Stimulated activated naive CD8-positive, alpha-beta T cell treated with anti-CD3 and anti-CD28 coated beads, Interleukin-15, Interleukin-2, amounts not matched to agents 100 U/mL and 50 U/mL, for 24 hours (primary cell): ENCODE results near the gene ANKFY1.
"Not testable (repeated sequence)": the region's sequence is repeated elsewhere in the genome, so short reads cannot be mapped to it uniquely, and the experiment has no call there.

Experiments
- ATAC-seq: fragments of 150-1000 bp; cut with Tn5 transposase; one replicate; pipeline ENCODE4 v1.10.0; 2021
- DNase-seq: peaks from one replicate; pipeline ENCODE4 v3.0.0; 2021

The ANKFY1 gene

GRCh38 chr17:4219241-4219640, 44.5 kb downstream of the ANKFY1 start:
- DNase-seq: no peak
- no peak for ATAC-seq

GRCh38 chr17:4215882-4216570, 47.8 kb downstream of the ANKFY1 start:
- ATAC-seq (no peak), DNase-seq (no peak)

DNA sequence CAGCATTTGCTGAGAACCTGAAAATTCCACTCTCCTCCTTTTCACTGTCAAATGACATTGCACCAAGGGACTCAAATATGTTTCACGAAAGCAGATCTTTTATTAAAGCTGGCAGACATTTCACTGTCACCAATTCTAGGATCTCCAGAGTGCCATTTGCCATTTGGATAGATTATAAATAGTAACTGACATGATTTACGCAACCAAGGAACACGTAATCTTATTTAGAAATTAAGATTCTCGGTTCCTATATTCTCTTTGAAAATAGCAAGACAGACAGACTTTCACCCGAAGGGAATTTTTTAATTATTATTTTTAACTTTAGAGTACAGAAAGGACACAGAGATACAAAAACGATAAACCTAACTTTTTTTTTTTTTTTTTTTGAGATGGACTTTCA, 49.6 kb downstream of the ANKFY1 start:
- no peak for ATAC-seq
- no peak for DNase-seq

DNA sequence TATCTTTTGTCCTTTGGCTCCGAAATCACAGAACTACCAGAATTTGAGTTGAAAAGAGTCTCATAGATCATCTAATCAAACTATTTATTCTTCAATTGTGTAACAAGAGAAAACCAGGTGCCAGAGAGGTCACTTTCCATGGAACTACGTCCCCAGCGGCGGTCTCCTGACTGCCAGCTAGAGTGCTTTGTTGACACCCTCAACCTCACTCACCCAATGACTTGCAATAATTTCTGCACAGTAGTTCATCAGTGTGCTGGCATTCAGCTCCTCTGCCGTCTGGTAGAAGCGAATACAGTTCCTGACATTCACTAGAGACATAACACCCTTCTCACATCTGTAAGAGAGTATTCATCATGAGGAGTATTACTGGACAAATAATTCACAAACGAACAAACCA, 54.2 kb downstream of the ANKFY1 start:
- no peak for DNase-seq
- no peak for ATAC-seq

DNA sequence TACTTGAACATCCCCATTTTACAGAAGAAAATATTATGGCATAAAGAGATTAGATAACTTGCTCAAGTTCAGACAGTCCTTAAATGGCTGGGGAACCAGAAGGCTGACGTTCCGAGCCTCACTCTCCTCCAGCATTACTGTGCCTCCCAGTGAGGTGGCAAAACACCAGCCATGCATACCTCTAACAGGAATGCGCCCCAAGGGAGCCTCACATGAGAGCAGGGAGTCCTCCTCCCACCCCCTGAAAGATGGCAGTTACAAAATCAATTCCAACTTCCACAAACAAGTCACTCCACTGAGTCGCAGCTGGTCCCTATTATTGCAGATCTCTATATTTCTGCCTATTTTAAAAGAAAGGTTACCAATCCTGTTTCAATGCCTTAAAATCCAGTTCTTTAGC, 55.5 kb downstream of the ANKFY1 start:
- no peak for ATAC-seq
- no peak for DNase-seq

- ATAC-seq (no peak), DNase-seq (no peak)
These were observed 56.8 kb downstream of the ANKFY1 start for GRCh38 chr17:4206962-4207361.

GRCh38 chr17:4205917-4206316, 57.9 kb downstream of the ANKFY1 start:
- ATAC-seq (no peak), DNase-seq (no peak)

GRCh38 chr17:4204710-4205173, 59.0 kb downstream of the ANKFY1 start:
- DNase-seq: no peak
- ATAC-seq: peak; percentile 72

DNA sequence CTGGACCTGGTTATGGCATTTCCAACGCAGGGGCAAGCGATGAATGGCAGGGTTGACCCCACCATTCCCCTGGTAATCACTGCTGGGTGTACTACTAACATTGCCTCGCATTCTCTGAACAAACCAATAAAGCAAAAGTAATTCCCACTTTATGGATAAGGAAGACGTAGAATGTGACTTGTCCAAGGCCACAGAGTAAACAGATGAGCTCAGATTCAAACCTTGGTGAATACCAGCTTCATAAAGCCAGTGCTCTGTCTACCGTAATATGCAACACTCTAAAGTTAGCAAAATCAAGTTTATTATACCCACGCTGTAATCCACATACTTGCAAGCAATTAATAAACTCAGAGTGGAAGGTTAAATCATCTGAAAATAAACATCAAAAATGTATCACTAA, 59.6 kb downstream of the ANKFY1 start:
- no peak for DNase-seq
- no peak for ATAC-seq

GRCh38 chr17:4201226-4201625, 62.6 kb downstream of the ANKFY1 start:
- DNase-seq: no peak
- no peak for ATAC-seq

- no peak for ATAC-seq
These were observed 63.9 kb downstream of the ANKFY1 start for GRCh38 chr17:4199818-4200402.

GRCh38 chr17:4198995-4199394, 64.8 kb downstream of the ANKFY1 start:
- DNase-seq: no peak
- ATAC-seq: no peak

More at GRCh38 chr17:4199818-4200402, 63.9 kb downstream of the ANKFY1 start:
- no peak for DNase-seq

DNA sequence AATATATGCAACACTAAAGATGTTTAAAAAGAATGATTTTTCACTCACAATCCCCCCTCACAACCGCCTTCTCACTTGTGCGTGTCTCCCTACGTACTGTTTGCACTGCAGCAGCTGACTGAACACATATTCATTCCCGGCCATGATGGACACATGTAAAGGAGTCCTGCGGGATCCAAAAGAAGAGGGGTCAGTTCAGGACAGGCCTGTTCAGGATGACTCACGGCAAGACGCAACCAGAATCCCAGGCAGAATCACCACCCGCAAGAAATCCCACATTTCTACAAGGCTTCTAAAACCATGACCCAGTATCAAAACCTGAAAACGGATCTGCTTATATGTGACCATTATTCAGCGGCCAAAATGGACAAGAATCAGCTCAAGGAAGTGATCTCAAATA, 68.5 kb downstream of the ANKFY1 start:
- no peak for ATAC-seq
- DNase-seq: no peak

GRCh38 chr17:4194796-4195195, 69.0 kb downstream of the ANKFY1 start:
- ATAC-seq (no peak), DNase-seq (no peak)

- not testable (repeated sequence) for DNase-seq, ATAC-seq
These were observed 73.0 kb downstream of the ANKFY1 start for GRCh38 chr17:4190791-4191190.

- no peak for ATAC-seq
- no peak for DNase-seq
These were observed 74.5 kb downstream of the ANKFY1 start for GRCh38 chr17:4189280-4189679.

- no peak for ATAC-seq
- no peak for DNase-seq
These were observed 75.7 kb downstream of the ANKFY1 start for GRCh38 chr17:4188076-4188475.

DNA sequence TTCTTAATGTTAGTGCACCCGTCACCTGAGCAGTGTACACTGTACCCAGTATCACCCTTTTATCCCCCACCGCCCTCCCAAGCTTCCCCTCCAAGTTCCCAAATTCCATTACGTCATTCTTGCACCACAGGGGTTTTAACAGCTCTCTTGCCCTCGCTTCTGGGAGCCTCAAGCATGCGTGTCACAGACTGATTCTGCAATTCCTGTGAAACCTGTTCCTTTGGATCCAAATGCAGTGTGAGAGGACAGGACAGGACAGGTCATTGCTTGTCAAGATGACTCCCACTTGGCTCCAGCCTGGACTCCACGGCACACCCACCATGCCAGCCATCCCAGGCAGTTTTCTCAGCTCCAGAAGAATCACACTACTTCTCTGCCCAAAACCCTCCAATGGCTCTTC, 76.7 kb downstream of the ANKFY1 start:
- DNase-seq (no peak), ATAC-seq (no peak)

DNA sequence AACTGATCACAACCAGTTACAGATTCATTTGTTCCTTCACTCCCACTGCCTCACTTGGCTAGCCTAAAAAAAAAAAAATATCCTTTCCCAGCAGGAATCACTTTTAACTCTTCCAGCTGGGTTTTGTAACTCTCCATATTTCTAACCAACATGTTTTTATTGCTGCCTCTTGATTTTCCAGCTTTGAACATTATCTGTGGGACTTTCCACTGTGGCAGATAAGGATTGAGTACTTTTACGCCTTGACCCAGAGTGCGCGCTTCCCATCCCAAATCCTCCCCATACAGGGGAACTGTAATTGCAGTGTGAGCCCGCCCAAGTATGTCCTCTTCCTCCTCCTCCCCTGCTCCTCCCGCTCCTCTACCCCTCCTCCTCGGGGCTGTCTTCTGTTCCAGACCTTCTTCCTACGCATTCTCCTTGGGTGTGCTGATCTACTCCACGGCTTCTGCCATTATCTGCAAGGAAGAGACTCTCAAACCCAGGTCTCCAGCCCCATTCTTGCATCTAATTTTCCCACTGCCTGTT, 77.4 kb downstream of the ANKFY1 start:
- DNase-seq (no peak), ATAC-seq (no peak)

DNA sequence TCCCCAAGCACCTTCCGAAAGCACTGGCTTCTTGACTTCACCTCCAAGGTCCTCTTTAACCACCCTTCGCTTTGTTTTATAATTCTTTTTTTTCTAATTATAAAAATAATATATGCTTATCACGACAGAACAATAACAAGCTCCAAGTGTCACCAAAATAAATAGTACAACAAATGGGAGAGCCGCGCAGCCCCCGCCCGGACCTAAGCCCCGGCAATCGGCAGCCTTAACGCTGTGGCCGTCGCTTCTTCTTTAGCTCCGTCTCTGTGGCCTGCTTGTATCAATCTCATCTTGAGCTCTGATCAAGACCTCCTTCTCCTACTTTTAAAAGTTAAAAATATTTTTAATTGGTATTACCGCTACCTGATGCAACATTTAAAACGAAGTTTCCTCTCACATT, 78.1 kb downstream of the ANKFY1 start:
- no peak for ATAC-seq
- DNase-seq: no peak

DNA sequence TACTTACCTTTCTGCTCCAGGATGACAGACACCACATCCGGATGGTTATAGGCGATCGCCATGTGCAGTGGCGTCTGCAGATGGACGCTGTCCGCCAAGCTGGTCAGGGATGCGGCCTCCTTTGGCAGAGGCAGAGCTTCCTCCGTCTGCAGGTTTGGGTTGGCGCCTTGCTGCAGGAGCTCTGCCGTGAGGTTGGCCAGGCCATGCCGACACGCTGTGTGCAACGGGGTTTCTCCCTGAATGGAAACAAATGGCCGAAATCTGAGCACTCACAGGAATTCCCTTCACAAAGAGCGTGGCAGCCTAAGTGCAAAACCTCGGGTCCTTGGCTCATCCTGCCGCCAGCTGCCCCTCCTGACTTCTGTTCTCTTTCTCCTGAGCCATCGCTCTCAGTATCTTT, 79.0 kb downstream of the ANKFY1 start:
- ATAC-seq: no peak
- no peak for DNase-seq

- ATAC-seq (no peak), DNase-seq (no peak)
These were observed 81.7 kb downstream of the ANKFY1 start for GRCh38 chr17:4182043-4182442.

- no peak for ATAC-seq
- DNase-seq: no peak
These were observed 83.0 kb downstream of the ANKFY1 start for GRCh38 chr17:4180791-4181190.

DNA sequence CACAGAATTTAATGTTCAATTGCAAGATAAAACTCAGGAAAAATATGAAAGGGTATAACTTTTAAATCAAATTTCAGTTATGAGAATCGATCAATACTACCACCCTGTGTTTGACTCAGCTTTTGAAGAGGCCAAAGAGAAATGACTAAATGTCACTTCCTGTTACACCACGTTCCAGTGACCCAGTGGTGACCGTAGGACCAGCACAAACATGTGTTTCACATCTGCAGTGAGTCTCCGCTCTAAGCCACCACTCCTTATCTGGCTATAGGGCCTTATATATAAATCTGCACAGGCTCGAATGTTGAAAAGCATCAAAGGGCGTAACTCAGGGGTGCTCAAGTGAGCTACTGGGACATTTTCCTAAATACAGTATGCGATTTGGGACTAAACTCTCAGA, 84.7 kb downstream of the ANKFY1 start:
- no peak for ATAC-seq
- no peak for DNase-seq
